ENCODE data around the gene LDHB. TPM values are rescaled to one million over a fixed set of nuclear protein-coding genes. Genes with fewer than 3 reads are reported as not detected.
A peak's percentile ranks its signal among the peaks of the same experiment; 100 is the strongest.
"Not testable (repeated sequence)": the region's sequence is repeated elsewhere in the genome, so short reads cannot be mapped to it uniquely, and the experiment has no call there.

LDHB gene
- total RNA-seq, 1 experiment from 2014 or later = 730 TPM

DNA sequence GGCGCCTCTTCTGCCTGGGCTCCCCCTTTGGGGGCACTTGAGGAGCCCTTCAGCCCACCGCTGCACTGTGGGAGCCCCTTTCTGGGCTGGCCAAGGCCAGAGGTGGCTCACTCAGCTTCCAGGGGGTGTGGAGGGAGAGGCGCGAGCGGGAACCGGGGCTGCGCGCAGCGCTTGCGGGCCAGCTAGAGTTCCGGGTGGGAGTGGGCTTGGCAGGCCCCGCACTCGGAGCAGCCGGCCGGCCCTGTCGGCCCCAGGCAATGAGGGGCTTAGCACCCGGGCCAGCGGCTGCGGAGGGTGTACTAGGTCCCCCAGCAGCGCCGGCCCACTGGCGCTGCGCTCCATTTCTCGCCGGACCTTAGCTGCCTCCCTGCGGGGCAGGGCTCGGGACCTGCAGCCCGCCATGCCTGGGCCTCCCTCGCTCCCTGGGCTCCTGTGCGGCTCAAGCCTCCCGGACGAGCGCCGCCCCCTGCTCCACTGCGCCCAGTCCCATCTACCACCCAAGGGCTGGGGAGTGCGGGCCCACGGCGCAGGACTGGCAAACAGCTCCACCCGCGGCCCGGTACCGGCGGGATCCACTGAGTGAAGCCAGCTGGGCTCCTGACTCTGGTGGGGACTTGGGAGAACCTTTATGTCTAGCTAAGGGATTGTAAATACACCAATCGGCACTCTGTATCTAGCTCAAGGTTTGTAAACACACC, 3.9 kb upstream of the LDHB start:
- DNase-seq (ENCODE audit: low read depth) = not testable (repeated sequence)

GRCh38 chr12:21659383-21659782, 1.7 kb upstream of the LDHB start:
- DNase-seq (ENCODE audit: low read depth) = no peak

- DNase-seq (ENCODE audit: low read depth) = peak; percentile 46
Observed at GRCh38 chr12:21656905-21657325, 727 bp downstream of the LDHB start.

- DNase-seq (ENCODE audit: low read depth) = no peak
Observed at GRCh38 chr12:21655591-21655990, 2.1 kb downstream of the LDHB start.

DNA sequence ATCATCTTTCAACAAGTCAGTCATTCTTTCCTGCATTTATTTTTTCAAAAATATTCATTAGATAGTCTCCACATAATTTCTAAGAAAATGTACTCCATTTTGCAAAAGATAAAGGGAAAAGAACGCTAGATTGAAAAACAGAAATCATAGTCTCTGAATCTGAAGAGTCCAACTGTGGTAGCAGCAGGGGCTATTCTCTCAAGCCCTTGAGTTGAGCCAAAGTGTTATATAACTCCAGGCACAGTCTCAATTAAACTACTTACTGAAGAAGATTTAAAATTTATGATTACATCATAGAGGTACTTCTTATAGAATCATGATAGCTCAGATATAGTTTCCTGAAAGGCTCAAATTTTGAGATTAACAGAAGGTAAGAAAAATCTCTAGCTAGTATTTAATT, 5.8 kb downstream of the LDHB start:
- no peak for DNase-seq (ENCODE audit: low read depth)

- no peak for DNase-seq (ENCODE audit: low read depth)
Observed at GRCh38 chr12:21650997-21651396, 6.6 kb downstream of the LDHB start.

DNA sequence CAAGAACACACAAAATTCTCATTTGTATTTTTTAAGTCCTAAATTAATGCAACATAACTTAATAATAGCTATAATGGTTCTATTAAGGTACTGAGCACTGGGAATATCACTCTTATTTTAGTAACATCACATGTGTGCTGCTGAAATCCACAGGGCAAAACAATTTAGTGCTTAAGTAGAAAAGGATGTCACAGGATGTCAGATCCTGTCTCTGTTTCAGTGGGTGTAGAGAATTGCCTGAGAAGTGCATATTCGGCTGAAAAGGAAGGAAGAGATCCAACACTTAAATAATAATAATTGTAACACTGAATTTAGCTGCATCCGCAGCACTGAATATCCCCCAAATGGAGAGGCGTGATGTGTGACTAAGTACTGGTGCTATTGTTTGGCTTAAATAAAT, 8.6 kb downstream of the LDHB start:
- no peak for DNase-seq (ENCODE audit: low read depth)

DNA sequence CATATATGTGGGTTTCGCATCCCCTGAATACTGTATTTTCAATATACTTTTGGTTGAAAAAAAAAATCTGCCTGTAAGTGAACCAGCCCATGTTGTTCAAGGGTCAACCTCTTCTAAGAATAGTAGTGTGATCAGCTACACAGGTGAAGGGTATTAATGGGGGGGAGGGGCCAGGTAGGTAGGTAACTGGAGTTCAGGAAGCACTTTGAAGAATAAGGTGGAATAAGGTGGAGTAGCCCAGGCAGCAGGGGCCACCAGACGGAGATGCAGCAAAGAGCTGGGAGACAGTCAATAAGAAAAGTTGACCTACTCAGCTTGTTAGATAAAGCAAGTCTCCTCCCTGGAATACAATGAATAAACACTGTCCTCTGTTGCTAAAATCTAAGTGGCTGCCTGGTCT, 9.3 kb downstream of the LDHB start:
- no peak for DNase-seq (ENCODE audit: low read depth)

- no peak for DNase-seq (ENCODE audit: low read depth)
Observed at GRCh38 chr12:21647179-21647578, 10.5 kb downstream of the LDHB start.

GRCh38 chr12:21645041-21645500, 12.6 kb downstream of the LDHB start:
- DNase-seq (ENCODE audit: low read depth) = not testable (repeated sequence)

- no peak for DNase-seq (ENCODE audit: low read depth)
Observed at GRCh38 chr12:21644516-21644915, 13.1 kb downstream of the LDHB start.

GRCh38 chr12:21643758-21644157, 13.9 kb downstream of the LDHB start:
- DNase-seq (ENCODE audit: low read depth) = no peak

- DNase-seq (ENCODE audit: low read depth) = no peak
Observed at GRCh38 chr12:21642707-21643389, 14.8 kb downstream of the LDHB start.

DNA sequence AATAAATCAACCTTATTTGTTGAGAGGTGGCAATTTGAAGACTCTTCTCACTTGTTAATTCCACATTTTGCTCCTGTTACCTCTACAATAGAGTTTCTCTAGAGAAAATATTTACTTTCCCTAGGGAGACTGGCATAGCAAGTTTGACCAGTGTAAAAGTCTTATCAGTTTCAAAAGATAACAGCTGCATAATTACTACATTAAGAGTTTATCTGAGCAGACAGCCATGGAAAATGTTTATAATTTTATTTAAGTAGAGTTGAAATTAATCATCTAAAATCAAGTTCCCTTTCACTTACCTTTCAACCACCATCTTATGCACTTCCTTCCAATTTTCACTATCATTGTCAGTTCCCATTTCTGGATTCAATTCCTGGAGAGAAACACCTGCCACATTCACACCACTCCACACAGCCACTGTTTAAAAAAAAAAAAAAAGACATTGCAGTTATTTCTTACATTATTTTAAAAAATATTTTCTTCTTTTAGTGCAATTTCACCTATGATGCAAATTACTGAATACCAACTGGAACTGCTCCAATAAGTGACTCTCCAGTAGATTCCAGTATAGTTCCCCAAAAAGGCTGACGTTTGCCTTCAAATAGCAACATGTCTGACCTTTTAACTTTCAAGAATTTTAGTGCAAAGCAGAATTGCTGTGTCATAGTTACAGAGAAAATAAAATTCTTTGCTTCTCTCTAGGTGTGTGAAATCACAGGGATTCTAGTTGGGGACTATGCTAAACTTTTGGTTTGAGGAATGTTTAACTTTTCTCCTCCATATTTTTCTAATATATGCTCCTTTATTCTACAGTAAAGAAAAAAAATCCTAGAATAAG, 19.4 kb downstream of the LDHB start:
- DNase-seq (ENCODE audit: low read depth) = no peak

GRCh38 chr12:21634245-21634644, 23.4 kb downstream of the LDHB start:
- DNase-seq (ENCODE audit: low read depth) = no peak

DNA sequence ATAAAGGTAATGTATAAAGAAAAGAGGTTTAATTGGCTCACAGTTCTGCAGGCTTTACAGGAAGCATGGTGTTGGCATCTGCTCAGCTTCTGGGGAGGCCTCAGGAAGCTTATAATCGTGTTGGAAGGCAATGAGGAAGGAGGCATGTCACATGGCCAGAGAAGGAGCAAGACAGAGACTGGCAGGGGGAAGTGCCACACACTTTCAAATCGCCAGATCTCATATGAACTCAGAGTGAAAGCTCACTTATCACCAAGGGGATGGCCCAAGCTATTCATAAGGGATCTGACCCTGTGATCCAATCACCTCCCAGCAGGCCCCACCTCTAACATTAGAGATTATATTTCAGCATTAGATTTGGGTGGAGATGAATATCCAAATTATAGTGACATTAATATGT, 26.3 kb downstream of the LDHB start:
- DNase-seq (ENCODE audit: low read depth) = no peak

DNA sequence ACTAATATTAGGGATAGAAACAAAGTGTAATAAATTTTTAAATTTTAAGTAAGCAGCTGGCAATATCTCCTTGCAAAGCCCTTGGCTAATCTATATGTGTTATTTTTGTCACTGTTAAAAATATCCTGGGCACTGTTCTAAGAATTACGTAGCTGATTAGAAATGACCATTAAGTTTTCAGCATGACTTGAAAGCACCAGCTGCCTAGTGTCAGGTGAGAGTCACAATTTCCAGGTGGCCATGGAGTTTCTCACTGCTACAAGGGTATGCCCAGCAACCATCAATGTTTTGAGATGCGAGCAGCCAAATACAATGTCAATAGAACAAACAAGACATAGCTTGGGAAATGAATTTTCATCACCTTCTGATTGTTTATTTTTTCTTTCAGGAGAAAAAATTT, 29.7 kb downstream of the LDHB start:
- no peak for DNase-seq (ENCODE audit: low read depth)

DNA sequence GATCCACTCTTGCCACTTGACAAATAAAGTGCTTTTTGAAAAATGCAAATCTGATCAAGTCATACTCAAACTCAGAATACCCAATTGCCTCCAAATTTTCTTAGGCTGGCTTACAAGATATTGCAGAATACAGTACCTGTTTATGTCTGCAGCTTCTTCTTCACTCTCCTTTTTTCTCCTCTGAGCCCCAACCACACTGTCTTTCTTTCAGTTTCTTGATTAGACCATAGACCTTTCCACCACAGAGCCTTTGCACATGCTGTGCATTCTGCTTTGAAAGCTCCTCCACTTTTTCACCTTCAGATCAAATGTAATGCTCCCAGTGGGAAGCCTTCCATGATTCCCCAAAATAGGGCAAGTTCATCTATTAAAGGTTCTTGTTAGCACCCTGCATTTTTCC, 39.1 kb downstream of the LDHB start:
- DNase-seq (ENCODE audit: low read depth) = no peak

DNA sequence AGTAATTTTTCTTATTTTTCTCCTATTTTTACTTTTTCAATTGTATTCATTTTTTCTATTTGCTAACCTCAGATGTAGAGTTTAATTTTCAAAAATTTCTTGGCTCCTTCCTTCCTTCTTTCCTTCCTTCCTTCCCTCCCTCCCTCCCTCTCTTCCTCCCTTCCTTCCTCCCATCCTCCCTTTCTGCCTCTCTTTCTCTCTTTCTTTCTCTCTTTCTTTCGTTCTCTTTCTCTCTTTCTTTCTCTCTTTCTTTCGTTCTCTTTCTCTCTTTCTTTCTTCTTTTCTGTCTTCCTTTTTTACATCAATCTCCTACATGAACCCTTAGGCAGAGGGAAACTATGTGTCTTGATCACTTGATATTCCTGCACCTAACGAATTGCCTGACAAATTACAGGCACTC, 40.6 kb downstream of the LDHB start:
- no peak for DNase-seq (ENCODE audit: low read depth)

DNA sequence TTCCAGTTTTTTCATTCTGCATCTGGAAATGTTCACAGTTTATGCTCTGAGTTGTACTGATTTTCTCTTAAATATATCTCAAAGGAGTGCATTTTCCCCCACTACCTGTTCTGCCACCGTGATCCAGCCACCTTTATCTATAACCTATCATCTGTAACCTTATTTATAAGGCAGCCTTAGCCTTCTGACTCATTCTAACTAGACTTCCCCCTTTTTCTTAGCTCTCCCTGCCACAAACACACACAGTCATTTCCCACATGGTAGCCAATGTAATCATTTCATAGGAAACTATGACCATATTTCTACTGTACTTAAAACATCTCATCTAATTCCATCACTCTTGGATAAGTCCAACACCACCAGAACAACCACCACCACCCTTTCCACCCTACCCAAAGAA, 42.2 kb downstream of the LDHB start:
- DNase-seq (ENCODE audit: low read depth) = no peak

GRCh38 chr12:21614506-21614905, 43.1 kb downstream of the LDHB start:
- DNase-seq (ENCODE audit: low read depth) = no peak

DNA sequence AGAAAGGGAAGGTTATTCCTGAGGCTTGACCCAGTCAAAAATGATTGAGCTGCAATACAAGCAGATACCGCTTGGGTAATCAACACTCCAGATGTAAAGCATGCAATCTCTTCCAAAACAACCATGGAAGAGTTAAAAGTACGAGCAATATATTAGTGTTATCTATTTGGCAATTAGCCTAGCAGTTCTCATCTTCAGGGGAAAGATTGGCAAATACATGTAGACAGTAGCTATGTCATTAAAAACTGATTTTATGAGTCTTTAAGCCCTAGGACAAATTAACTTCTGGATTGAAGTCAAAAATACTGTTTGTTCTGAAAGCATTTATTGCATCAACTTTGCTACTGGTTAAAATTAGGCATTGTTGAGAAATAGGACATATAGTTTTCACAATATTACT, 43.7 kb downstream of the LDHB start:
- no peak for DNase-seq (ENCODE audit: low read depth)

- no peak for DNase-seq (ENCODE audit: low read depth)
Observed at GRCh38 chr12:21608196-21608595, 49.4 kb downstream of the LDHB start.
